HT1080 (cell line): ENCODE measurements around the gene TRAPPC2. TPM values are rescaled to one million over a fixed set of nuclear protein-coding genes. Genes with fewer than 3 reads are reported as not detected.
"Not testable (repeated sequence)": the region's sequence is repeated elsewhere in the genome, so short reads cannot be mapped to it uniquely, and the experiment has no call there.

Source experiments
- DNase-seq: peaks from one replicate; pipeline ENCODE4 v3.0.0-alpha.2; 2015; ENCODE audit warnings: low read depth
- total RNA-seq: library from RNA; depleted of rRNA; stranded (reverse); fragments of >200 nt; shearing (Covaris generic); gene quantifications from 2 replicates; pipeline ENCODE4 v1.2.3, GENCODE V29; 2014; rRNA removed

TRAPPC2 gene
- total RNA-seq, 1 experiment from 2014 or later = 10.4 TPM

GRCh38 chrX:13670197-13670596 is 64.2 kb downstream of the TRAPPC2 start:
- no peak for DNase-seq

- not testable (repeated sequence) for DNase-seq
These were observed 64.7 kb downstream of the TRAPPC2 start for GRCh38 chrX:13669755-13670154.

- peak; percentile 91 for DNase-seq
These were observed 65.1 kb downstream of the TRAPPC2 start for GRCh38 chrX:13669246-13669737.

DNA sequence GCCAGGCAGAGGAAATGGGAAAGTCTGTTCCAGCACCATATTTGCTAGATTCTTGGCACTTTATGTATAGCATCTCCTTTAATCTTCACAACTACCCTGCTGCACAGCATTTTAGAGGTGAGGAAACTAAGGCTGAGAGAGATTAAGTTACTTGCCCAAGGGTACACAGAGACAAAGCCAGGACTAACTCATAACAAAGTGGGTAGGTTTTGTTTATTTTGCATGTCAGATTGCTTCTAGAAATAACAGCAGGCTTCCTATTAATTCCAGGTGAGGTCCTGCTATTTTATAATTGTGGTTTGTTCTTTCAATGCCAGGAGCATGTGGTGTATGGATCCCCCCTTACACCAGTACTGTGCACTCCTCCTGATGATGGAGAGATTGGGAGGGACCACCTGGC is 66.5 kb downstream of the TRAPPC2 start:
- no peak for DNase-seq

GRCh38 chrX:13666836-13667235 is 67.6 kb downstream of the TRAPPC2 start:
- DNase-seq = peak; percentile 36

DNA sequence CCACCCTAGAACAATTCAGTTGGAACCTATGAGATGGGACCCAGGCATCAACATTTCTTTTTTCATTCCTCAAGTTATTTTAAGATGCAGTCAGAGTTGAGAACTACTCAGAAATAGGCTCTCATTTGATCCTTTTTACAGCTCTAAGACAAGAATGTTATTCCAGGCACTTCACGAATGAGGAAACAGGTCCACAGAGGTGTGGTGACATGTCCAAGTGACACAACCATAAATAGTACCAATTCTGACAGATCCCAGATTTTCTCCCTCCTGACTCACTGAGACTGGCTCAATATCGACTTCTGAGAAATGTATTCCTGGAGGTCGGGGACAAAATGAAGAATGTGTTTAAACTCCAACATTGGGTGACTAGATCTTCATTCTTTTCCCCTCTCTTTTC is 70.4 kb downstream of the TRAPPC2 start:
- DNase-seq = no peak

- no peak for DNase-seq
These were observed 72.0 kb downstream of the TRAPPC2 start for GRCh38 chrX:13662355-13662791.

Other genes starting within 250 kb of the TRAPPC2 start
- gene EGFL6, start 165.0 kb downstream of the TRAPPC2 start, total RNA-seq = not detected in 2 replicates
- 0.29 and 0.77 TPM in 2 replicates for gene TCEANC, start 81.5 kb downstream of the TRAPPC2 start, total RNA-seq
- 15.9 and 17.1 TPM in 2 replicates for gene RAB9A, start 45.5 kb downstream of the TRAPPC2 start, total RNA-seq
- 5.6 and 5.9 TPM in 2 replicates for gene OFD1, start 128 bp upstream of the TRAPPC2 start, total RNA-seq
- 0.43 and 1.6 TPM in 2 replicates for gene GPM6B, start 82.5 kb upstream of the TRAPPC2 start, total RNA-seq